ENCODE data around the gene CCDC85A. TPM values are rescaled to one million over a fixed set of nuclear protein-coding genes. Genes with fewer than 3 reads are reported as not detected.

Gene CCDC85A
- total RNA-seq, 2 donors from 2014 or later = 0.18 to 0.86 TPM

DNA sequence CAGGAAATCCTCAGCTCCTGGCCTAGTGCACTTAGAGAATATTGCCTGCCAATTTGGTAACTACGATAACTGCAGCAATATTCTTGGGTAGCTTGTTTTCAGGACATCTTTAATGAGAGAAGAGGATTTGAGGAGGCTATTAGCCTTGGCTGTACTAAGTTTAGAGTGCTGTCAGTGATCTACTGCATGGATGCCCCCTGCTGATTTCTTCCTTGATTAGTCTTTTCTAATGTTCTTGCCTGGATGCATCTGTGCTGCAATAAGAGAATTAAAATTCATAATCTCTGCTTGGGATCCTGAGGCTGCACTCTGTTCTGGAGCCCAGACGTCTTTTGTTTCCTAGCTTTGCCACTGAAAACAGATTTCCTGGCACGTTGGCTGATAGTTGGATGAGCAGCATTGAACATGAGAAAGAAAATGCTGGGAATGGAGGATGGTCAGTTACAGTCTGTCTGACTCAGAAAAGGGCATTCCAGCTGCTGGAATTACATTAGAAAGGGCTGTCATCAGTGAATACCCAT, 115.4 kb downstream of the CCDC85A start:
- no peaks in the 10 kb centered on the region for H3K27me3 Mint-ChIP-seq (ENCODE audit: insufficient read depth)
- H3K27ac Mint-ChIP-seq = no peak overlapping the region
- H3K4me3 ChIP-seq (ENCODE audit: low read length) = no peak overlapping the region
- H3K9me3 ChIP-seq (ENCODE audit: control insufficient read depth, low read length) = no peaks in the 10 kb centered on the region
- H3K27me3 ChIP-seq (ENCODE audit: control insufficient read depth, insufficient read depth, low read length, poor library complexity, severe bottlenecking) = no peaks in the 10 kb centered on the region
- peaks cover 6% of the 10 kb centered on the region for H3K4me1 Mint-ChIP-seq
- no peak overlapping the region for H3K27ac ChIP-seq (ENCODE audit: low read depth, low read length)
- H3K9me3 Mint-ChIP-seq = no peaks in the 10 kb centered on the region
- WGBS, 2 experiments (ENCODE audit: insufficient coverage in 1 of 2, insufficient read length in 1 of 2) = 81 to 89% methylated on average over 3 of the region's 3 CpGs
- no peaks in the 10 kb centered on the region for H3K36me3 Mint-ChIP-seq (ENCODE audit: low read depth)
- H3K4me1 ChIP-seq (ENCODE audit: control insufficient read depth, insufficient read depth, low read length) = no peaks in the 10 kb centered on the region
- no peaks in the 10 kb centered on the region for H3K36me3 ChIP-seq (ENCODE audit: control insufficient read depth, insufficient read depth, low read length)
- TF ChIP-seq CTCF (conservative IDR thresholded peaks at IDR 0.05) = no peak
- DNase-seq = no peak
- H3K4me3 Mint-ChIP-seq = no peak overlapping the region
- no peak overlapping the region for H3K9ac ChIP-seq (ENCODE audit: extremely low read depth, low read length, poor library complexity, severe bottlenecking)

DNA sequence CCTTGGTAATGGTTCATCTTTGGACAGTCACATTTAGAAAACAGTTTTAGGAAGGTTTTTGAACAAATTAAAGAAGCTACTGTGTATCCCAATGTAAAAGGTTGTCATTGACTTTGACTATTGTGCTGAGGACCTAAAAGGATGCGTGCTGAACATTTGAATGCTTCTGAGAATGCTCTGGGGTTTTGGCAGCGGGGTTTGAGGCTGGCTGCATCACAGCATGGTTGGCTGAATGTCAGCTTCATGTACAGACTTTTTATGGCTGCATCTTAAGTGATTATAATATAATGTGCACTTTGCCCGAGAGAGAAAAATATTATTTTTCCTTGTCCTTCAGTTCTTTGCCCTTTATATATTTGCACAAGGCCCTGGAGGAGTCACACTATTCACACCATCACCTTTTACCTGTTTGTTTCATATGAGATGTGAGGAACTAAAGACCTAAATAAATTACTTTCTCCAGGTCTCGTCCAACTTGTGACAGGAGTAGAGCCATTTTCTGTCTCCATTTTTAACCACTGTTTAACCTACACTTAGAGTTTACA, 125.9 kb downstream of the CCDC85A start:
- WGBS, 2 experiments (ENCODE audit: insufficient coverage in 1 of 2, insufficient read length in 1 of 2) = 84 to 96% methylated on average over 3 to 4 of the region's 4 CpGs
- no peak for DNase-seq
- Mint-ChIP-seq H3K4me3 (no peak overlapping the region), H3K9me3 (no peaks in the 10 kb centered on the region), H3K27me3 (ENCODE audit: insufficient read depth) (no peaks in the 10 kb centered on the region), H3K36me3 (ENCODE audit: low read depth) (no peaks in the 10 kb centered on the region), H3K4me1 (no peaks in the 10 kb centered on the region), H3K27ac (no peak overlapping the region)
- H3K36me3 ChIP-seq (ENCODE audit: control insufficient read depth, insufficient read depth, low read length) = no peaks in the 10 kb centered on the region
- no peak overlapping the region for H3K9ac ChIP-seq (ENCODE audit: extremely low read depth, low read length, poor library complexity, severe bottlenecking)
- no peak for TF ChIP-seq CTCF (conservative IDR thresholded peaks at IDR 0.05)
- H3K4me1 ChIP-seq (ENCODE audit: control insufficient read depth, insufficient read depth, low read length) = no peaks in the 10 kb centered on the region
- H3K9me3 ChIP-seq (ENCODE audit: control insufficient read depth, low read length) = no peaks in the 10 kb centered on the region
- H3K27ac ChIP-seq (ENCODE audit: low read depth, low read length) = no peak overlapping the region
- H3K4me3 ChIP-seq (ENCODE audit: low read length) = no peak overlapping the region
- H3K27me3 ChIP-seq (ENCODE audit: control insufficient read depth, insufficient read depth, low read length, poor library complexity, severe bottlenecking) = no peaks in the 10 kb centered on the region

DNA sequence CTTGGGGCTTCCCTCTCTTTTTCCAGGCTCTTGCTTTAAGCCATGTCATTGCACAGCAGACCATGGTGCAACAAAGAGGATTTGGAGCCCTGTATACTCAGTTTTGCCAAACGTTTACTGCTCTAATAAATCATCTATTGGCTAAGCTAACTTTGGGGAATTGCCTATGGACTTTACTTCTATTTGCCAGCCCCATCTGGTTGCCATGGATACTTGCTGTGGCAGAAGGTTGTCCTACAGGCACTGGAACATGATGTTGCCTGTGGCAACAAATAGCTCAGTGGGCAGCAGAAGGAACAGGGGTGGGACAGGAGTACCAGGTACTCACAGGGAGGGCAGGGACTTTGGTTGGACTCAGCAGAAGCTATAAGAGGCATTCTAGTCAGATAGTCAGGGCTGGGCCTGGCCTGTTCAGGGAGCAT, 129.7 kb downstream of the CCDC85A start:
- 74% methylated on average over 1 of the region's 1 CpG; no CpG with 5 or more reads in 1 of the 2 experiments for WGBS, 2 experiments (ENCODE audit: insufficient coverage in 1 of 2, insufficient read length in 1 of 2)
- H3K27me3 ChIP-seq (ENCODE audit: control insufficient read depth, insufficient read depth, low read length, poor library complexity, severe bottlenecking) = no peaks in the 10 kb centered on the region
- no peak overlapping the region for H3K27ac ChIP-seq (ENCODE audit: low read depth, low read length)
- H3K36me3 ChIP-seq (ENCODE audit: control insufficient read depth, insufficient read depth, low read length) = no peaks in the 10 kb centered on the region
- no peak overlapping the region for H3K4me3 ChIP-seq (ENCODE audit: low read length)
- Mint-ChIP-seq H3K4me1 (no peaks in the 10 kb centered on the region), H3K27ac (no peak overlapping the region), H3K4me3 (no peak overlapping the region), H3K36me3 (ENCODE audit: low read depth) (no peaks in the 10 kb centered on the region), H3K27me3 (ENCODE audit: insufficient read depth) (no peaks in the 10 kb centered on the region), H3K9me3 (no peaks in the 10 kb centered on the region)
- DNase-seq = no peak
- no peaks in the 10 kb centered on the region for H3K9me3 ChIP-seq (ENCODE audit: control insufficient read depth, low read length)
- H3K9ac ChIP-seq (ENCODE audit: extremely low read depth, low read length, poor library complexity, severe bottlenecking) = no peak overlapping the region
- no peak for TF ChIP-seq CTCF (conservative IDR thresholded peaks at IDR 0.05)
- H3K4me1 ChIP-seq (ENCODE audit: control insufficient read depth, insufficient read depth, low read length) = no peaks in the 10 kb centered on the region

Measured in endodermal cell (in vitro differentiated cells).